SW 1271 (cell line): ENCODE data around the gene DOK3.

Experiments used
- DNase-seq, 2 experiments: peaks; one replicate each; lab custom pipeline; 2025; lab: John Stamatoyannopoulos, UW

DOK3 gene

DNA sequence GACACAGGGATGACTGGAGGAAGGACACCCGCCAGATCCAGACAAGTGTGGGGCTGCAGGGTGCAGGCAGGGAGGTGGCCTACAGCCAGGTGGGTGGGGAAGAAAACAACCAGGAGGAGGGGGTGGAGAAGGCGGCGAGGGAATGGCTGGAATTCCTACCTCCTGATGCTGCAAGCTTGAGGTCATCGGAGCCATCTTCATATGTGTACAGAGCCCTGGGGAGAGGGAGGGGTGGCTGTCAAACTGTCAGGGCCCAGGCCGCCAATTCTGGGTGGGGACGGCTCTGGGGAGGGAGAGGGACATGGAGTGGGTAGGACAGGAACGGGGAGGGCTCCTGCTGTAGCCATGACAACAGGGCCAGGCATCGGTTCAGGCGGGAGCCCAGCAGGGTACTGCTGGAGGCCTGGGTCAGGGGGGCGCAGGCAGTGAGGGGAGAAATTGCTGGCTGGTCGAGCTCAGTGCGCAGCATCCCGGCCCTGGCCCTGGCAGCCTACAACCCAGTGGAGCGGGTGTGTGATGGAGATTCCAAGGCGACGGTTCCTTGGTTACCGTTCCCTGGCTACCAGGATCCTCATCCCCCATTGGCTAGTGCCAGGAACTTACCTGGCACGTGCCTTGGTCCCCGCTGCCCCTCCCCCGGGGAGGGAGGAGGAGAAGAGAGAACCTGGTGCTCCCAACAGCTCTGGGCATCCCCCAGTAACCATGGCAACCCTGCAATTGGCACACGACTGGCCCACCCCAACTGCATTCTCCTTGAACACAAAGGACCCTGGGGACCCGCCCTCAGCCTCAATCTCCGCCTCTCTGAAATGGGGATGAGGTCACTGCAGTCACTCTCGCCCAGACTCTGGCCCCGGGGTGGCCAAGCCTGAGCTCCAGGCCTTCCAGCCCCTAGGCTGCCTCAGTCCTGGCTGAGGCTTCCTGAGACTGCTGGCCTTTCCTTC is 40.7 kb downstream of the DOK3 start:
- no peak for DNase-seq

DNA sequence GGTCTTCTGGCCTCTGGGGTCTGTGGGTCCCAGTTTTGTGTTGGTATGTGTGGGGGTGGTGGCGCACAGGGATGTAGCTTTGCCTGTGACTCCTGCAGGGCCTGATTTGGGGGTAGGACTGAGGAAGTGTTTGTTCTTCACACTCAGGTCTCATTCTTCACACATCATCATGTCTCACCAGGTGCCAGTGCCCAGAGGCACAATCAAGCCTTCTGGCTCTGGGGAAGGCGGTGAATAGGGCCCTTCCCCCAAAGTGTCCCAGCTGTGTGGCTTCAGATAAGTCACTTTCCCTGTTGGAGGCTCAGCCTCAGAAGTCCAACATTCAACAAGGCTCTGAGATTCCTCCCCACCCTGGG is 41.3 kb downstream of the DOK3 start:
- no peak for DNase-seq

DNA sequence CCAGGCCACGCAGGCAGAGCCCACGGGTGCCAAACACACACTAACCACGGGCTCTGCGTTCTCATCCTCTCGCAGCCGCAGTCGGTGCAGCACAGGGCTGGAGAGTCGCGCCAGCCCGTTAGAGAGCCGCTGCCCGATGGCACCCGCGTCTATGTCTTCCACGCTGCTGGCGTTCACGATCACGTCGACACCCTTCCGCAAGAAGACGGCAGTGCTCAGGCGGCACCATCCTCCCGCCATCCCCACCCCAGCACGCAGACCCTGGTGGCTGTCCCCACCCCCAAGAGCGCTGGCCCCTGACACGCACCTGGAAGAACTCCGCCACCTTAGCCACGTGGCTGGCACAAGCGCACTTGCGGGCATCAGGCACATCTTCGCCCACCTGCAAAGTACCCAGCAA is 42.2 kb downstream of the DOK3 start:
- DNase-seq, result no peak

DNA sequence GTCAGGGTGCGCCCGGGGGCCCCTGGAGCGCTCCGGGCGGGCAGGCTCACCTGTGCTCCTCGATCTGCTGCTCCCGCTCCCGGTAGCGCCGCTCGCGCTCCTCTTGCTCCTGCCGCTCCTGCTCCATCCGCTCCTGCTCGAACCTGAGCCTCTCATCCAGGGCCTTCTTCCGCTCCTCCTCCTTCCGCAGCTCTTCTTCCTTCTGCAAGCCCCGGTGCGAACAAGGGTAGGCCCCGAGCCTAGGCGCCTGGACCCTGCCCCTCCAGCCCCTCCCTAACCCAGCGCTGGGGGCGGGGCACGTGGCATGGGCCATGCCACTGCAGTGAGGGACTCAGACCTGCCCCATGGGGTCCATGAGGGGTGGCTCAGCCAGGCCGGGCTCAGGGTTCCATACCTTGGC is 42.8 kb downstream of the DOK3 start:
- no peak for DNase-seq

DNA sequence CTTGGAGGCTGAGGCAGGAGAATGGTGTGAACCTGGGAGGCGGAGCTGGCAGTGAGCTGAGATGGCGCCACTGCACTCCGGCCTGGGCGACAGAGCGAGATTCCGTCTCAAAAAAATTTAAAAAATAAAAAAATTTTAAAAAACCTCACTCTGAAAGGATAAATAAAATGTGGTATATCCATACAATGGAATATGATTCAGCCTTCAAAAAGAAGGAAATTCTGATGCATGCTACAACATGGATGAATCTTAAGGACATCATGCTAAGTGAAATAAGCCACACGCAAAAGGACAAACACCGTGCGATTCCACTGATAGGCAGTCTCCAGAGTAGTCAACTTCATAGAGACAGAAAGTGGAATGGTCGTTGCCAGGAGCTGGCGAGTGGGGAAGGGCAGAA is 44.6 kb downstream of the DOK3 start:
- DNase-seq, result no peak

DNA sequence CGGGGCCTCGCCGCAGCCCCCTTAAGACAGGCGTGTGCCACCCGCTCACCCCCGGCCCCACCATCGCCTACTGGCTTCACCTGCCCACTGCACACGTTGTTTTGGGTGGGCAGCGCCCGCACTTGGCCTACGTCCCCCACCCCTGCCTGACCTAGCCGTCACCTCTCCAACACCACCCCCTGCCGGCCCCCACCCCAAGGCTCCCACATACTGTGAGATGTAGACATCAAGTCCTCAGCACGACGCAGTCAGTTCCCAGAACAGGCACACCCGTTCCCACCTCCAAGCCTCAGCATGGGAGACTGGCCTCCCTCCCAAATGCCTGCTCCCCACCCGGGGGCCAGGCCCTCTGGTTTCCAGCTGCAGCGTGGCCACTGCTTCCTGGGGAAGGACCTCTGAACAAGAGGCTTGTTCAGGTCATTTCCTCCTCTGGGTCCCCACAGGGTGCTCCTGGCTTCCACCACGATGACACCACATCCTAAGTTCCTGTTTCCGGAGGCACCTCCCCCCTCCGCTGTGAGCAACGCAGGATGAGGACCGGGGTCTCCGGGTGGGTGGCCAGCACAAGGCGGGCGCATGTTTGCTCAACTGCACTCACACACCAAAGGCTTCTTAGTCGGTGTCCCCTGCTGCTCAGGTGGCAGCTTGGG is 47.5 kb downstream of the DOK3 start:
- DNase-seq, result no peak

DNA sequence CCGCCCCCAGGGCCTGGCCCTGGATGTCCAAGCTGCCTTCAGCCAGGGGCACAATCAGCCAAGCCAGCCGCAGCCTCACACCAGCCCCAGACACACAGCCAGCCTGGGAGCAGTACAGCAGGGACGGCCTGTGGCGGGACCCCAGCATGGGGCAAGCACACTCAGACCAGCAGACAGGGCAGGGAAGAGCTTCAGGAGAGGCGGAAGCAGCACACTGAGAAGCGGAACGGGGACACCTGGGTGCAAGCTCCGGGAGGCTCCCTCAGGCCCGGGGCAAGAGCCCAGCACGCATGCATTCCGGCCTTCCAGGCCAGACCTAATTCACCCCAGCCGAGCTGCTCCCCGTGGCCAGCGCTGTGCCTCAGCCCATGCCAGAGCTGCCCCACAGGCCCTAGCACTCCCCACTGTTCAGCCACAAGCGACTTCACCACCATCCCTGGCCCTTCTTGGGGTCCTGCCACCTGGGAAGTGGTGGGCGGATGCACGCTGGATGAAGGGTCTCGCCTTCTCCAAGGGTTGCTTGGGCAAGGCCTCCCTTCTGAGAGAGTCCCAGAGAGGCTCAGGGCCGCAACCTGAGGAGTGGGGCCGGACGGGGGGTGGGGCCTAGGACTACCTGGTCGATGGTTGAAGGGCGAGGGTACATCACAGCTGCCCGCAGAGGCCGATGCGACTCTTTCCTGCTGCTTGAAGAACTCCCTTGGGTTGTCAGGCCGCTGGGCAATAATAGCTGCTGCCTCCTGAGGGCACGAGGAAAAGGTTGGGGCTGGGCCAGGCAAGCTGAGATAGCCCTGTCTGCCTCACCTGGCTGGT is 49.6 kb downstream of the DOK3 start:
- DNase-seq, result no peak

DNA sequence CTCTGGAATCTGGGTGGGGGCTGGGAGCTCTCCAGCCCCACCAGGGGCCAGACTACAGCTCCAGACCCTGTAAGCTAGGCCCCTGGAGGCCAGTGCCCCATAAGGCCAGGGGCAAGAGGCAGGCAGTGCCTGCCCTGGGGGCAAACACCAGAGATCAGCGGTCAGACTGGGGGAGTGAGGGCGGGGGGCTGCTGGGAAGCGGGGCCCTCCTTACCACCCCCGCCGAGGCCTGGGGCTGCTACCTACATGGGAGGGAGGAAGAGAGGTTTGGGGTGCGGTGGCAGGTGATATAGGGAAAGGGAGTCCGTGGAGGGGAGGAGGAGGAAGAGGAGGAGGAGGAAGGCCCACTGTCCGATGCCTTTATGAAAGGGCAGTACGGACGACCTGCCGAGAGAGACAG is 50.3 kb downstream of the DOK3 start:
- no peak for DNase-seq

DNA sequence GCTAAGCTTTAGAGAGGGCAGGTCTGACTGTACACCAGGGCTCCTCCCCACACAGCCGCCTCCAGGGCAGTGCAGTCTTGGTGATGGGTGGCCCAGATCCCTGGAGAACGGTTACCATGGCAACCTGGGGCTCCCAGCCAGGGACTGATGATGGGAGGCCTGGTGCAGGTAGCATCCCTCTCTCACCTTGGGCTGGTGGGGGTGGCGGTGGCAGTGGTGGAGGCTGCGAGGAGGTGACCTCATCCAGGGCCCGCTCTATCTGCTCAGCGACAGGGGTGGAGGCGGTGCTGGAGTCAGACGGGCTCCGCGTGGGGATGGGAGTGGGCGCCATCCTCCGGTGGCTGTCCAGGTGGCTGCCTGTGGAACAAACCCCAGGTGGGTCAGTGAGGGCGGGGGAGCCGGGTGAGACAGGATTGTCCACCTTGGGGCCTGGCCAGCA is 50.7 kb downstream of the DOK3 start:
- DNase-seq, result peak in 1 of 2 experiments; percentile 55

DNA sequence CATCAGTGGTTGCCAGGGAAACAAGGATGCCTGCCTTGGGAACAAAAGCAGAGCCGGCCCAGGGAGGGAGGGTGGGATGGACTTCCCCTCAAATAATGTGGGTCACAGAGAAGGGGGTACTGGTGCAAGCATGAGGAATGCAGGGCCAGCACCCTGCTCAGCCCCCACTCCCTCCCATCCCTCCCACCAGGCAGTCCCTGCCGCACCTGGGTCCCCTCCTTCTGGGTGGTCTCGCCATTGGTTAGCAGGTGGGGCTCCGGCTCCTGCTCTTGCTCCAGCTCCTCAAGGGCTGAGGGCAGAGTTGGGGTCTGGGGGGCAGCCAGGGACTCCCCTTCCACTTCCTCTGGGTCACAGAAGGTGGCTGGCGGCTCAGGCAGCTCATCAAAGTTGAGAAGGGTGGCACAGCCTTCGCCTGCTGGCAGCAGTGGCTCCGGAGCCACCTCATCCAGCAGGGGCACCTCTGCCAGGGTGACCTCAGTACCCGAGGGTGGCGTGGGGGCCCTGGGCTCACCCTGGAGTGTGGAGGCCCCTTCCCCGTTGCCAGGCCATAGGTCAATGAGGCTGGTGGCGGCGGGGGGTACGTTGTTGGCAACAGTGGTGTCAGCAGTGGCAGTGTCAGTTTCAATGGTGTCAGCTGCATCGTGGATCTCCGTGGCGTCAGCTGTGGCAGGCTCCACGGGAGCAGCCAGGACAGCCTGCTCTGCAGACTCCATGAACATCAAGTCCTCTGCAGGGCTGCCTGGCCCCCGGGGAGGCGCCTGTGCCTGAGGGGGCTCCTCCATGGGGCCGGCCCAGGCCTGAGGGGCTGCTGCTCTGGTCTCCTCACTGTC is 51.6 kb downstream of the DOK3 start:
- DNase-seq, result no peak

DNA sequence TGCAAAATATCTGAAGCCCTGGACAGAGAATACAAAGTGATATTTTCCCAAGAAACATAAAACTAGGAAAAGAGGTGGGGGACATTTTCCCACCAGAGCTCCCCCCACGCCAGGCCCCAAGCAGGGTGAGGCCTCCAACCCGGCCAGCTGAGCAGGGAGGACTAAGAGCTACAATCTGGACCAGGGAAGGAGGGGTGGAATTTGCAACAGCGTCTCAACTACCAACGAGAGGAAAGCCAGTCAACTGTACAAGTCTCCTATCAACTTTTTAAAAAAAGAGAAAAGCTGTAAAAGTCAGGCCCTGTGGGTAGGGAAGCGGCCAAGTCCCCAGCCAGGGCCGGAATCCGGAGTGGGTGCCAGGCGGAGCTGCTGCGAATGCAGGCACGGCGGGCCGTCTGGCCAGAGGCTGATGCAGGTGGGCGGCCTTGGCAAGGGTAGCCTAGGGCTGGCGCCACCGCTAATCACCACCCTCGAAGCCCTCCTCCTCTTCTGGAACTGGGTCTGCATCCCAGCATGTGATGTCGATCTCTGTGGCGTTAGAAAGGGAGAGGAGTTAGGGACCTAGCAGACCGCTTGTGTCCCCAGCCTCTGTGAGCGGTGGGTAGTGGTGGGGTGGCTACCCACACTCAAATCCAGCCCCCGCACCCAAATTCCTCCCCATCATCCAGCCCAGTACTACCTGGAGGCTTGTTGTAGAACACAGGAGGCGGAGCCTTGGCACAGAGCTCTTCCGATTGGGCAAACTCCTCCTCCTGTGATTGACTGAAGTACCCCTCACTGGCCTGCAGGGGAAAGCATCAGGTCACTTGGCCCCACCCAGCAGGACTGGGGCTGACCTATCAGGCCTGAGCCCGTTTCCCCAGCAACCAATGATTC is 52.4 kb downstream of the DOK3 start:
- peak; percentile 98 for DNase-seq

DNA sequence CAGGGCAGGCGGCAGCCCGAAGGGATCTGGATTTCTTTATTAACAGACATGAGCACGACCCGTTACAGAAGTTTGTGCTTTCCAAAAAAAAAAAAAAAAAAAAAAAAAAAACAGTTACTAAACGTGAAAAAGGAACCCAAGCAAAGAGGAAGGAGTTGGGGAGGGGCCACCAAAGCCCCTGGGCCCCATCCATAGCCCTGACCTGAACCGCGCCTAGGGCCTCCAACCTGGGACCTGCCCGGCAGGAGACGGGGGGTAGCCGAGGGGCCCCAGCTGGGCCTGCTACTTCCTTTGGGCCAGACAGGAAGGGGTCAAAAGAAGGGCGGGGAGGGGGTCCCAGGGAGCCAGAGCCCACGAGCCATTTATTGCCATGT is 53.0 kb downstream of the DOK3 start:
- no peak for DNase-seq

DNA sequence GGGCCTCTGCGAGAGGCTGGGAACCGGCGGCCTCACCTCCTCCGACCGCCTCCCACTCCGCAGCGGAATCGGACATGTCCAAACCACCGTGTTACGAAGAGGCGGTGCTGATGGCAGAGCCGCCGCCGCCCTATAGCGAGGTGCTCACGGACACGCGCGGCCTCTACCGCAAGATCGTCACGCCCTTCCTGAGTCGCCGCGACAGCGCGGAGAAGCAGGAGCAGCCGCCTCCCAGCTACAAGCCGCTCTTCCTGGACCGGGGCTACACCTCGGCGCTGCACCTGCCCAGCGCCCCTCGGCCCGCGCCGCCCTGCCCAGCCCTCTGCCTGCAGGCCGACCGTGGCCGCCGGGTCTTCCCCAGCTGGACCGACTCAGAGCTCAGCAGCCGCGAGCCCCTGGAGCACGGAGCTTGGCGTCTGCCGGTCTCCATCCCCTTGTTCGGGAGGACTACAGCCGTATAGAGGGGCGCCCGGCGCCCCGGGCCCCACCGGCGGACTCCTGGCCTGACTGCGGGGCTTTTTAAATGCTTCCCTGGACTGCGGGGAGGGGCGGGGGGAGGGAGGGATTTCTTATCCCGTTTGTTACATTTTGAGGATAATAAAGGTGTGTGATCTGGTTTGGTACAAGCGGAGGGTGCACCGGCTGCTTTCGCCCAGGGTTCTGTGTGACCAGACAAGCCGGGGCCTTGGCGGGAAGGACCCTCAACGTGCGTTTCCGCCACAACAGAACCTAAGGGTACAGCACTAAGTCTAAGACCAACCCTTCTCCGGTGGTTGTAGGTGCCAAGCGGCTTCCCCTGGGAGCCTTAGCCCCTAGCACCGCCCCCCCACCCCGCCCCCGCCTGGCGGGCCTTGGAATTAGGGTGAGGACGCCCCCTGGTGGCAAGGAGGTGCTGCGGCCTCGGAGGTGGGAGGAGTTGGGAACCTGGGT is 53.7 kb downstream of the DOK3 start:
- peak; percentile 90 to 92 for DNase-seq

DNA sequence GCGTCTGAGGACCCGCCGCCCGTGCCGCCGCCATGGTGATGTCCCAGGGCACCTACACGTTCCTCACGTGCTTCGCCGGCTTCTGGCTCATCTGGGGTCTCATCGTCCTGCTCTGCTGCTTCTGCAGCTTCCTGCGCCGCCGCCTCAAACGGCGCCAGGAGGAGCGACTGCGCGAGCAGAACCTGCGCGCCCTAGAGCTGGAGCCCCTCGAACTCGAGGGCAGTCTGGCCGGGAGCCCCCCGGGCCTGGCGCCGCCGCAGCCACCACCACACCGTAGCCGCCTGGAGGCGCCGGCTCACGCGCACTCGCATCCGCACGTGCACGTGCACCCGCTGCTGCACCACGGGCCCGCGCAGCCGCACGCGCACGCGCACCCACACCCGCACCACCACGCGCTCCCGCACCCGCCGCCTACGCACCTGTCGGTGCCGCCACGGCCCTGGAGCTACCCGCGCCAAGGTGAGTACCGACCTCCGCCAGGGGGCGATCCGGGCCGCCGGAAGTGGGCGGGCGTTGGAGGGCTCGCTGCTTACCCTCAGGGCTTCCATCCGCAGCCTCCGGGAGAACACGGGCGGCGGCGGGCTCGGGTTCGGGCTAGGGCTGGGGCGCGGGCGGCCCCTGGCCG is 54.5 kb downstream of the DOK3 start:
- peak; percentile 55 to 70 for DNase-seq

DNA sequence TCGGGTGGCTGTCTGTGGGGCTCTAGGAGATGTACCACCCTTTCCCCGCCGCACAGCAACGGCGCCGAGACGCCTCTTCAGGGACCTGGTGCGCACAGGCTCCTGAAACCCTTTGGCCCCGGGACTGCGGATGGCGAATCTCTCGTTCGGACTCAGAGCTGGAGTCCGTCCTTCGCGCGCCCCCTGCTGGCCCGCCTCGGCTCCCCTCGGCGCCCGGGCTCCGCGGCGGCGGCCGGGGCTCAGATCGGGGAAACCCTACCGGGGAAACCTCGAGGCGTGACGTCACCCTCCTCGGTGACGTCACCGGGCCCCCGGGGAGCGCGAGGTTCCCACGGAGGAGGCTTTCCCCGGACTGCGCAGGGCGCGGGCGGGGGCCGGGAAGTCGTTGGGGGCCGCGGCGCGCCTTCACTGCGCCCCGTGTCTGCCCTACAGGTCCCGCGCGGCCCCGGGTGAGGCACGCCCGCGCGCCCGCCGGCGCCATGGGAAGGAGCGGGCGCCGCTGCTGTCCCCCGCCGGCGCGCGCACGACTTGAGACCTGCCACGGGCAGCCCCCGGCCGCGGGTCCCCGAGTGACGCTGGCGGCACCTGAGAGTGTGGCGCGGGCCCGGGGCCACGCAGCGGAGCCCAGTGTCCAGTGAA is 55.1 kb downstream of the DOK3 start:
- peak; percentile 62 to 89 for DNase-seq

DNA sequence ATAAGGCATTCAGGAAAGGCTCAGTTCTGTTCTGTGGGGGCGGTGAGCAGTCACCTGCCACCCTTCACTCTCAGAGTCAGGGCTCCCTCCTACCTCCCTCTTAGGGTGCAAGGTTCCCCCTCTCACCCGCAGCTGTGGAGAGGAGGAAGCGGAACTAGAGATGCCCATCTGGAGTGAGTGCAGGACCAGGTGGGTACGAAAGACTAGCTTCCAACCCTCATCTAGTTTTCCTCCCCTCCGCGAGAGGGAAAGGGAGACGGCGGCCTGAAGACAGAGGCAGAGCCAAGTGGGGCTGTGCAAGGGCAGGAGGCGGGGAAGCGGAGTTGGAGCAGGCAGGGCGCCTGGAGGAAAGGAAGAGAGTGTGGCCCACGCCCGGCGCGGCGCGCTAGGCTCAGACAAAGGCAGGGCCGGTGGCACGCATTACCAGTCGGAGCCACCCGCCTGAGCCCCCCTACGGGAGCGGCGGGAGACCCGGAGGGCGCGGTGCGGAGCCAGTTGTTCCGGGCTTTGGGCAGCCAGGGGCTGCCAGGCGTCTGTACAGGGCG is 55.7 kb downstream of the DOK3 start:
- DNase-seq, result no peak

DNA sequence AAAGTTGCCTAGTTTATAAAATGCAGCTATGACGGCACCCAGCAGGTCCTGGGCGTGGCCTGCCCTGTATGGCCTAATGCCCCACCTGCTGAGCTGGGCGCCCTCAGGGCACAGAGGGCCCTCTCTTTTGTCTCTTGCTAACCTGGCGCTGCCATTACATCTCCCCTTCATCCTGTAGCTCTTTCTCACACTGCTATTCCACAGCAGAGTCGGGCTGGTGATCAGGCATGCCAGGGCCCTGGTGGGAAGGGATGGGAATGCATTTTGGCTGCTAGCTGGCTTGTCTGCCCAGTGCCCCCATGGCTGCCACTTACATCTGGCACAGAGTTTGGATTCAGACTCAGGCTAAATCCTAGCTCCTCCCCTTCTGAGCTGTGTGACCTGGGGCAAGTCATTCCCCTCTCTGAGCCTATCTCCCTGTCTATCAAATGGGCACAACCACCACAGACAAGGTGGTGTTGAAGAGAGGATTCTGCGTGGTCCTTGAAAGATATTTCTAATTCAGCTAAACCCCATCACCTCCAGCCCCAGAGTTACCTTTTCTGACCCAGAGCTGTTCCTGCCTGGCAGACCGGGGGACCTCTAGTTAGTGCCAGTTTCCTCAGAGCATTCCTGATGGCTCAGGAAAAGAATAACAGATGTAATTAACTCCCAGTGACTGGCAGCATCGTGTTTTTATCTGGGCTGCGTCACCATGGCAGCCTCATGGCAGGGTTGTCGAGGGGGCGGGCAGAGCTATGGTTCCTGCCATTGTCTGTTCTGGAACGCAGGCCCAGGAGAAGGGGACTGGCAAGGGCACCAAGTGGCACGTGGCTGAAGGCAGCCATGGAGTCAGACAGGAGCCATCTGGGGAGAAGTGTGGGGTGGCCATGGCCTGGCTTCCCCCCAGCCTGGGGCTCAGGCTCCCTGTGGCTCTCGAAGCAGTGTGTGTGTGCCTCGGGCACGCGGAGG is 56.7 kb downstream of the DOK3 start:
- no peak for DNase-seq
